ENCODE measurements around the gene PTTG1IP2. TPM values are rescaled to one million over a fixed set of nuclear protein-coding genes. Genes with fewer than 3 reads are reported as not detected.

Gene PTTG1IP2
- total RNA-seq, 1 experiment from 2014 or later, result not detected

DNA sequence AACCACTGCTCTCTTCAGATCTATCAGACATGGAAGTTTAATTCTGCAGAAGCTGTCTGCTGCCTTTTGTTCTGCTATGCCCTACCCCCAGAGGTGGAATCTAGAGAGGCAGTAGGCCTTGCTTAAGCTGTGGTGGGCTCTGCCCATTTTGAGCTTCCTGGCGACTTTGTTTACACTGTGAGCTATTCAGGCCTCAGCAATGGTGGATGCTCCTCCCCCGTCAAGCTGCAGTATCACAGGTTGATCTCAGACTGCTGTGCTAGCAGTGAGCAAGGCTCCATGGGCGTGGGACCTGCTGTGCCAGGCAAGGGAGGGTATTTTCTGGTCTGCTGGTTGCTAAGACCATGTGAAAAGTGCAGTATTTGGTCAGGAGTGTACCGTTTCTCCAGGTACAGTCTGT lies 81.6 kb downstream of the PTTG1IP2 start:
- Histone ChIP-seq H3K4ac (ENCODE audit: low read depth, low read length) (no peak overlapping the region), H3K4me1 (ENCODE audit: insufficient read depth, low read length) (peaks cover 5% of the 10 kb centered on the region; the same call in 1 of the 2 replicates), H2AK5ac (ENCODE audit: insufficient read length, low read length) (no peak overlapping the region), H3K4me2 (ENCODE audit: insufficient read depth, insufficient read length, low read length) (no peak overlapping the region), H4K91ac (ENCODE audit: insufficient read length, low read depth, low read length) (no peak overlapping the region), H3K9ac (ENCODE audit: extremely low read depth, insufficient read length, low read length) (no peak overlapping the region), H3K18ac (ENCODE audit: insufficient read length, low read depth, low read length) (no peak overlapping the region), H4K20me1 (ENCODE audit: control insufficient read depth, insufficient read depth, insufficient read length) (no peaks in the 10 kb centered on the region), H2BK12ac (ENCODE audit: insufficient read length, low read depth, low read length) (no peak overlapping the region), H2BK15ac (ENCODE audit: low read depth, low read length) (no peak overlapping the region), H3K56ac (ENCODE audit: insufficient read length, low read depth, low read length) (no peak overlapping the region), H3T11ph (ENCODE audit: low read length) (no peak overlapping the region), H3K27ac (ENCODE audit: insufficient read length, low read depth, low read length) (no peak overlapping the region), H2BK5ac (ENCODE audit: insufficient read length, low read length) (no peak overlapping the region), H3K23me2 (ENCODE audit: insufficient read length, low read depth, low read length, poor library complexity, severe bottlenecking) (no peaks in the 10 kb centered on the region), H3K23ac (ENCODE audit: insufficient read length, low read depth, low read length) (no peak overlapping the region), H4K5ac (ENCODE audit: insufficient read length, low read depth, low read length) (no peak overlapping the region), H3K27me3 (ENCODE audit: insufficient read depth, low read length) (no peaks in the 10 kb centered on the region), H3K9me3 (ENCODE audit: control insufficient read depth, low read depth, low read length) (no peaks in the 10 kb centered on the region), H3K79me2 (ENCODE audit: insufficient read depth, low read length) (no peaks in the 10 kb centered on the region), H3K14ac (ENCODE audit: insufficient read depth, low read length) (no peak overlapping the region; the same call in 1 of the 2 replicates), H2AFZ (ENCODE audit: low read length) (peak overlapping the region; percentile 82), H3K79me1 (ENCODE audit: insufficient read depth, low read depth, low read length, poor library complexity, severe bottlenecking) (no peaks in the 10 kb centered on the region), H2BK20ac (ENCODE audit: low read depth, low read length, poor library complexity, severe bottlenecking) (no peak overlapping the region), H4K8ac (replicated peaks; ENCODE audit: insufficient read length, low read depth, low read length) (no peak overlapping the region), H2BK120ac (ENCODE audit: low read depth, low read length, poor library complexity, severe bottlenecking) (no peak overlapping the region)
- TF ChIP-seq, protein P1, sequence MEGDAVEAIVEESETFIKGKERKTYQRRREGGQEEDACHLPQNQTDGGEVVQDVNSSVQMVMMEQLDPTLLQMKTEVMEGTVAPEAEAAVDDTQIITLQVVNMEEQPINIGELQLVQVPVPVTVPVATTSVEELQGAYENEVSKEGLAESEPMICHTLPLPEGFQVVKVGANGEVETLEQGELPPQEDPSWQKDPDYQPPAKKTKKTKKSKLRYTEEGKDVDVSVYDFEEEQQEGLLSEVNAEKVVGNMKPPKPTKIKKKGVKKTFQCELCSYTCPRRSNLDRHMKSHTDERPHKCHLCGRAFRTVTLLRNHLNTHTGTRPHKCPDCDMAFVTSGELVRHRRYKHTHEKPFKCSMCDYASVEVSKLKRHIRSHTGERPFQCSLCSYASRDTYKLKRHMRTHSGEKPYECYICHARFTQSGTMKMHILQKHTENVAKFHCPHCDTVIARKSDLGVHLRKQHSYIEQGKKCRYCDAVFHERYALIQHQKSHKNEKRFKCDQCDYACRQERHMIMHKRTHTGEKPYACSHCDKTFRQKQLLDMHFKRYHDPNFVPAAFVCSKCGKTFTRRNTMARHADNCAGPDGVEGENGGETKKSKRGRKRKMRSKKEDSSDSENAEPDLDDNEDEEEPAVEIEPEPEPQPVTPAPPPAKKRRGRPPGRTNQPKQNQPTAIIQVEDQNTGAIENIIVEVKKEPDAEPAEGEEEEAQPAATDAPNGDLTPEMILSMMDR (conservative IDR thresholded peaks at IDR 0.05), result no peak
- peak; percentile 42 for DNase-seq
- H3K36me3 Mint-ChIP-seq (ENCODE audit: insufficient read depth in 1 of 3, low read depth in 3 of 3), result no peaks in the 10 kb centered on the region
- H3K4me1 Mint-ChIP-seq, result peaks cover 6 to 8% of the 10 kb centered on the region in 2 experiments
- H3K27me3 Mint-ChIP-seq (ENCODE audit: low read depth), result no peaks in the 10 kb centered on the region
- no CpG with 5 or more reads among the region's 4 CpGs for WGBS (ENCODE audit: extremely low coverage, insufficient read length, low lambda C conversion rate)
- H3K9me3 Mint-ChIP-seq, result no peaks in the 10 kb centered on the region
- H3K4me3 Mint-ChIP-seq, result no peak overlapping the region
- H3K27ac Mint-ChIP-seq, result peak overlapping the region in 1 of 3 experiments; percentile 77; a peak in 2 of 7 replicates

Measured in H9 (cell line).